GM12865 (cell line): Measurements from ENCODE around the gene GPC6.

Experiments used
- DNase-seq: peaks from one replicate; pipeline ENCODE4 v3.0.0; 2010; ENCODE audit warnings: low read depth
- H3K4me3 ChIP-seq: 2 replicates; pipeline ENCODE4 v1.5.1; 2011; ENCODE audit warnings: mild to moderate bottlenecking, low read depth, low read length, control low read depth
- CTCF ChIP-seq: IDR thresholded peaks from 2 replicates; pipeline ENCODE4 v1.5.1; 2011; ENCODE audit warnings: low read length, control low read depth, low read depth, inconsistent platforms; ENCODE audit not compliant: insufficient read depth; ENCODE audit errors: missing control alignments

GPC6 gene

GRCh38 chr13:94317063-94317491 is 1090.5 kb downstream of the GPC6 start:
- H3K4me3 ChIP-seq: no peak overlapping the region
- TF ChIP-seq CTCF: no peak
- peak; percentile 46 for DNase-seq

GRCh38 chr13:94318418-94318817 is 1091.8 kb downstream of the GPC6 start:
- no peak overlapping the region for H3K4me3 ChIP-seq
- DNase-seq: no peak
- TF ChIP-seq CTCF: no peak

- DNase-seq: no peak
- TF ChIP-seq CTCF: no peak
- H3K4me3 ChIP-seq: no peak overlapping the region
Measured at GRCh38 chr13:94319501-94319900, 1092.9 kb downstream of the GPC6 start.

GRCh38 chr13:94322925-94323763 is 1096.5 kb downstream of the GPC6 start:
- no peak for TF ChIP-seq CTCF
- no peak overlapping the region for H3K4me3 ChIP-seq
- DNase-seq: no peak

- TF ChIP-seq CTCF: no peak
- DNase-seq: peak; percentile 62
- no peak overlapping the region for H3K4me3 ChIP-seq
Measured at GRCh38 chr13:94323764-94324758, 1097.5 kb downstream of the GPC6 start.

GRCh38 chr13:94324767-94325540 is 1098.3 kb downstream of the GPC6 start:
- DNase-seq: no peak
- H3K4me3 ChIP-seq: no peak overlapping the region

More at GRCh38 chr13:94324767-94325540, 1098.3 kb downstream of the GPC6 start:
- TF ChIP-seq CTCF: no peak
